A549 (cell line): ENCODE measurements around the gene OTUD6A.

Experiments
- CTCF ChIP-seq: fragments of >200 bp; sonication (Bioruptor Twin); formaldehyde crosslinking; IDR thresholded peaks from 3 replicates; pipeline ENCODE4 v1.5.1; 2016
- PHF8 ChIP-seq: fragments of 200-600 bp; sonication (generic); IDR thresholded peaks from 2 replicates; pipeline ENCODE4 v1.6.1; 2016; ENCODE audit warnings: low read depth, mild to moderate bottlenecking, antibody characterized with exemption, moderate library complexity, borderline replicate concordance

- TF ChIP-seq CTCF (no peak), PHF8 (no peak)
Observed at GRCh38 chrX:70032792-70033191, 29.5 kb upstream of the OTUD6A start.
